Measurements from ENCODE around the gene MAT1A. TPM values are rescaled to one million over a fixed set of nuclear protein-coding genes. Genes with fewer than 3 reads are reported as not detected.

Gene MAT1A
- total and polyA plus RNA-seq, 2 of the 13 experiments (the other 11 are each of a cell fraction or from before 2014, with no cell fraction given) = 57.1 to 76.9 TPM

DNA sequence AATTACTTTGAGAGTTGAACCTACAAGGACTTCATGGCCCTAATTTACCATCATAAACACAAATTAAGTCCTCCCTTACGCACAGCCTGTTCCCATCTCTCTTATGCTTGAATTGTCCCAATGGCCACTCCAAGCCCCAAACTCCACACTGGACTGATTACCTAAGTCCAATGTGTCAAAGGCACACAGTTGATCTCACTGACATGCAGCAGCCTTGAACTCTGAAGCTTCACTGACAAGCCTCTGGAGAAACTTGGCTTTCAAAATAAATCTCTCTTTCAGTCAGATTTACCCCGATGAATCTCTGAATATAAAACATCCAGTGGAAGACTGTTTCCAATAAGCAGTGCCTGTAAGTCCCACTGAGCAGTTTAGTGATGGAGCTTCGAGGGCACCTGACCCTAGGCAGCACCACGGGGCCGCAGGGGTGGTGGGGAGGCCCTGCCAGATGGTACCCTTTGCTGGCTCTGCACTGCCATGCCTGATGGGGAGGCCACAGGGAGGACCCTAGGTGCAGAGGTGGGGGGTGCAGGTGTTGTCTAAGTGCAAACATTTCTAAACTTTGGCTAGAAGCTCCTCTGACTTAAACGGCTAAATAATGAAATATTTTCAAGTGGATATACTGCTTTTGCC lies 3.3 kb upstream of the MAT1A start (continued):
- TF ChIP-seq, protein P1, sequence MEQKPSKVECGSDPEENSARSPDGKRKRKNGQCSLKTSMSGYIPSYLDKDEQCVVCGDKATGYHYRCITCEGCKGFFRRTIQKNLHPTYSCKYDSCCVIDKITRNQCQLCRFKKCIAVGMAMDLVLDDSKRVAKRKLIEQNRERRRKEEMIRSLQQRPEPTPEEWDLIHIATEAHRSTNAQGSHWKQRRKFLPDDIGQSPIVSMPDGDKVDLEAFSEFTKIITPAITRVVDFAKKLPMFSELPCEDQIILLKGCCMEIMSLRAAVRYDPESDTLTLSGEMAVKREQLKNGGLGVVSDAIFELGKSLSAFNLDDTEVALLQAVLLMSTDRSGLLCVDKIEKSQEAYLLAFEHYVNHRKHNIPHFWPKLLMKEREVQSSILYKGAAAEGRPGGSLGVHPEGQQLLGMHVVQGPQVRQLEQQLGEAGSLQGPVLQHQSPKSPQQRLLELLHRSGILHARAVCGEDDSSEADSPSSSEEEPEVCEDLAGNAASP (CRISPR knock-in tag; IDR thresholded peaks at IDR 0.05; ENCODE audit: borderline replicate concordance) = peak; percentile 36; the same call in 1 of the 2 replicates
- TF ChIP-seq, protein P2, sequence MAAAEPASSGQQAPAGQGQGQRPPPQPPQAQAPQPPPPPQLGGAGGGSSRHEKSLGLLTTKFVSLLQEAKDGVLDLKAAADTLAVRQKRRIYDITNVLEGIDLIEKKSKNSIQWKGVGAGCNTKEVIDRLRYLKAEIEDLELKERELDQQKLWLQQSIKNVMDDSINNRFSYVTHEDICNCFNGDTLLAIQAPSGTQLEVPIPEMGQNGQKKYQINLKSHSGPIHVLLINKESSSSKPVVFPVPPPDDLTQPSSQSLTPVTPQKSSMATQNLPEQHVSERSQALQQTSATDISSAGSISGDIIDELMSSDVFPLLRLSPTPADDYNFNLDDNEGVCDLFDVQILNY (CRISPR knock-in tag; conservative IDR thresholded peaks at IDR 0.05) = no peak
- TF ChIP-seq SOX5 (CRISPR knock-in tag; IDR thresholded peaks at IDR 0.05; ENCODE audit: borderline replicate concordance) = peak; percentile 38; the same call in 1 of the 2 replicates
- TF ChIP-seq ZNF784 (CRISPR knock-in tag; IDR thresholded peaks at IDR 0.05; ENCODE audit: borderline replicate concordance) = no peak
- peak in 1 of 2 experiments; percentile 66; a peak in 2 of 4 replicates for TF ChIP-seq EP300 (IDR thresholded peaks at IDR 0.05; ENCODE audit: low read depth in 2 of 2, low read length in 2 of 2)
- TF ChIP-seq EP300 (CRISPR knock-in tag; IDR thresholded peaks at IDR 0.05; ENCODE audit: borderline replicate concordance) = no peak
- no peak for TF ChIP-seq ZNF619 (CRISPR knock-in tag; IDR thresholded peaks at IDR 0.05)
- no peak for TF ChIP-seq ZBTB42 (CRISPR knock-in tag; IDR thresholded peaks at IDR 0.05)
- 0 out of 2 replicates have a peak, but pooled peaks have one; percentile 27 for TF ChIP-seq HIC2 (CRISPR knock-in tag; IDR thresholded peaks at IDR 0.05; ENCODE audit: low read depth)
- TF ChIP-seq CENPX (CRISPR knock-in tag; IDR thresholded peaks at IDR 0.05) = no peak
- TF ChIP-seq, protein P3, sequence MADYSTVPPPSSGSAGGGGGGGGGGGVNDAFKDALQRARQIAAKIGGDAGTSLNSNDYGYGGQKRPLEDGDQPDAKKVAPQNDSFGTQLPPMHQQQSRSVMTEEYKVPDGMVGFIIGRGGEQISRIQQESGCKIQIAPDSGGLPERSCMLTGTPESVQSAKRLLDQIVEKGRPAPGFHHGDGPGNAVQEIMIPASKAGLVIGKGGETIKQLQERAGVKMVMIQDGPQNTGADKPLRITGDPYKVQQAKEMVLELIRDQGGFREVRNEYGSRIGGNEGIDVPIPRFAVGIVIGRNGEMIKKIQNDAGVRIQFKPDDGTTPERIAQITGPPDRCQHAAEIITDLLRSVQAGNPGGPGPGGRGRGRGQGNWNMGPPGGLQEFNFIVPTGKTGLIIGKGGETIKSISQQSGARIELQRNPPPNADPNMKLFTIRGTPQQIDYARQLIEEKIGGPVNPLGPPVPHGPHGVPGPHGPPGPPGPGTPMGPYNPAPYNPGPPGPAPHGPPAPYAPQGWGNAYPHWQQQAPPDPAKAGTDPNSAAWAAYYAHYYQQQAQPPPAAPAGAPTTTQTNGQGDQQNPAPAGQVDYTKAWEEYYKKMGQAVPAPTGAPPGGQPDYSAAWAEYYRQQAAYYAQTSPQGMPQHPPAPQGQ (CRISPR knock-in tag; IDR thresholded peaks at IDR 0.05; ENCODE audit: borderline replicate concordance) = no peak
- TF ChIP-seq ZNF333 (CRISPR knock-in tag; IDR thresholded peaks at IDR 0.05; ENCODE audit: borderline replicate concordance) = no peak
- no peak for TF ChIP-seq SIX4 (CRISPR knock-in tag; IDR thresholded peaks at IDR 0.05)
- 0 out of 2 replicates have a peak, but pooled peaks have one; percentile 29 for TF ChIP-seq ZBTB38 (CRISPR knock-in tag; IDR thresholded peaks at IDR 0.05)
- TF ChIP-seq ZNF383 (CRISPR knock-in tag; IDR thresholded peaks at IDR 0.05; ENCODE audit: borderline replicate concordance) = no peak
- TF ChIP-seq ZNF326 (CRISPR knock-in tag; IDR thresholded peaks at IDR 0.05; ENCODE audit: borderline replicate concordance) = no peak
- TF ChIP-seq, protein P4, sequence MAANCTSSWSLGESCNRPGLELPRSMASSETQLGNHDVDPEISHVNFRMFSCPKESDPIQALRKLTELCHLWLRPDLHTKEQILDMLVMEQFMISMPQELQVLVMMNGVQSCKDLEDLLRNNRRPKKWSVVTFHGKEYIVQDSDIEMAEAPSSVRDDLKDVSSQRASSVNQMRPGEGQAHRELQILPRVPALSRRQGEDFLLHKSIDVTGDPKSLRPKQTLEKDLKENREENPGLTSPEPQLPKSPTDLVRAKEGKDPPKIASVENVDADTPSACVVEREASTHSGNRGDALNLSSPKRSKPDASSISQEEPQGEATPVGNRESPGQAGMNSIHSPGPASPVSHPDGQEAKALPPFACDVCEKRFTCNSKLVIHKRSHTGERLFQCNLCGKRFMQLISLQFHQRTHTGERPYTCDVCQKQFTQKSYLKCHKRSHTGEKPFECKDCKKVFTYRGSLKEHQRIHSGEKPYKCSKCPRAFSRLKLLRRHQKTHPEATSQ (CRISPR knock-in tag; IDR thresholded peaks at IDR 0.05; ENCODE audit: borderline replicate concordance) = no peak
- peak; percentile 29 for TF ChIP-seq XRCC5 (optimal IDR thresholded peaks at IDR 0.05; ENCODE audit: low read length)
- TF ChIP-seq TBL1XR1 (IDR thresholded peaks at IDR 0.05; ENCODE audit: borderline replicate concordance, low read length, partially characterized antibody) = no peak
- TF ChIP-seq NR2F1 (CRISPR knock-in tag; IDR thresholded peaks at IDR 0.05) = peak; percentile 33 to 64; a peak in 1 of 4 replicates
- TF ChIP-seq SMC3 (IDR thresholded peaks at IDR 0.05; ENCODE audit: low read length) = no peak

Data from HepG2 (cell line).